HG02763 (cell line): ENCODE measurements around the gene DGKD.

Experiments used
- ATAC-seq: cut with Tn5 transposase; IDR thresholded peaks from one replicate; pipeline ENCODE4 v1.9.1; 2021; ENCODE audit warnings: mild to moderate bottlenecking, moderate library complexity; ENCODE audit not compliant: unreplicated experiment

The DGKD gene

GRCh38 chr2:233338046-233338445 lies 16.2 kb upstream of the DGKD start:
- ATAC-seq, result no peak

- ATAC-seq, result no peak
These were observed 15.4 kb upstream of the DGKD start for GRCh38 chr2:233338812-233339368.

GRCh38 chr2:233339427-233339826 lies 14.9 kb upstream of the DGKD start:
- ATAC-seq, result no peak

GRCh38 chr2:233341296-233341695 lies 13.0 kb upstream of the DGKD start:
- ATAC-seq, result no peak

GRCh38 chr2:233342301-233342700 lies 12.0 kb upstream of the DGKD start:
- no peak for ATAC-seq

GRCh38 chr2:233343171-233343705 lies 11.1 kb upstream of the DGKD start:
- no peak for ATAC-seq

- no peak for ATAC-seq
These were observed 7.9 kb upstream of the DGKD start for GRCh38 chr2:233346376-233346775.

GRCh38 chr2:233346930-233347329 lies 7.4 kb upstream of the DGKD start:
- ATAC-seq, result no peak

- peak; percentile 60 for ATAC-seq
These were observed 5.0 kb upstream of the DGKD start for GRCh38 chr2:233349005-233349998.

- no peak for ATAC-seq
These were observed 3.6 kb upstream of the DGKD start for GRCh38 chr2:233350708-233351107.

- ATAC-seq, result no peak
These were observed 2.9 kb upstream of the DGKD start for GRCh38 chr2:233351423-233351822.

- ATAC-seq, result no peak
These were observed 2.0 kb upstream of the DGKD start for GRCh38 chr2:233352141-233352842.

- ATAC-seq, result no peak
These were observed 1.1 kb upstream of the DGKD start for GRCh38 chr2:233353101-233353768.

- peak; percentile 25 for ATAC-seq
These were observed 218 bp downstream of the DGKD start for GRCh38 chr2:233354500-233354924.

GRCh38 chr2:233354971-233355574 lies 779 bp downstream of the DGKD start:
- peak; percentile 6 for ATAC-seq

GRCh38 chr2:233355916-233356315 lies 1.6 kb downstream of the DGKD start:
- ATAC-seq, result no peak

GRCh38 chr2:233356546-233357308 lies 2.4 kb downstream of the DGKD start:
- no peak for ATAC-seq

GRCh38 chr2:233358335-233358734 lies 4.0 kb downstream of the DGKD start:
- no peak for ATAC-seq

GRCh38 chr2:233358947-233359346 lies 4.7 kb downstream of the DGKD start:
- no peak for ATAC-seq

- ATAC-seq, result no peak
These were observed 5.5 kb downstream of the DGKD start for GRCh38 chr2:233359823-233360222.
